MCF 10A (cell line): ENCODE measurements around the gene GPN2. TPM values are rescaled to one million over a fixed set of nuclear protein-coding genes. Genes with fewer than 3 reads are reported as not detected.
A peak's percentile ranks its signal among the peaks of the same experiment; 100 is the strongest.

Experiments
- BruUV-seq: library from RNA; stranded (reverse); fragments of 400-500 nt; replicated peaks from 2 replicates; lab custom pipeline; 2021; lab: Mats Ljungman, UMichigan
- CTCF ChIA-PET: fragments of 300-600 bp; sonication (Branson Sonifier 250); formaldehyde crosslinking; extraction: SDS; loops from one replicate; lab custom pipeline; 2021; ENCODE audit warnings: antibody characterized with exemption, inconsistent platforms; lab: Yijun Ruan, JAX
- POLR2A ChIA-PET: fragments of 300-600, 350-650 bp; sonication (Branson Sonifier 250); formaldehyde crosslinking; extraction: SDS; loops from one replicate; lab custom pipeline; 2020; ENCODE audit warnings: antibody characterized with exemption, inconsistent platforms; lab: Yijun Ruan, JAX
- DNase-seq: peaks from one replicate; pipeline ENCODE4 v3.0.0-alpha.2; 2018; ENCODE audit not compliant: unreplicated experiment
- H3K27ac Mint-ChIP-seq: one replicate; pipeline ENCODE4 v1.8.0; 2022; ENCODE audit warnings: mild to moderate bottlenecking, low read depth, mixed read lengths; ENCODE audit not compliant: unreplicated experiment
- H3K27me3 Mint-ChIP-seq: one replicate; pipeline ENCODE4 v1.8.0; 2022; ENCODE audit warnings: mixed read lengths; ENCODE audit not compliant: insufficient read depth, unreplicated experiment
- H3K36me3 Mint-ChIP-seq: one replicate; pipeline ENCODE4 v1.8.0; 2022; ENCODE audit warnings: mild to moderate bottlenecking, moderate library complexity, mixed read lengths; ENCODE audit not compliant: insufficient read depth, unreplicated experiment
- H3K4me1 Mint-ChIP-seq: one replicate; pipeline ENCODE4 v1.8.0; 2022; ENCODE audit warnings: mixed read lengths; ENCODE audit not compliant: insufficient read depth, unreplicated experiment
- H3K4me3 Mint-ChIP-seq: one replicate; pipeline ENCODE4 v1.8.0; 2022; ENCODE audit warnings: mild to moderate bottlenecking, moderate library complexity, mixed read lengths; ENCODE audit not compliant: unreplicated experiment
- H3K9me3 Mint-ChIP-seq: one replicate; pipeline ENCODE4 v1.8.0; 2022; ENCODE audit warnings: mixed read lengths; ENCODE audit not compliant: unreplicated experiment
- CTCF ChIP-seq: fragments of 200-600 bp; IDR thresholded peaks from one replicate; pipeline ENCODE4 v1.8.0; 2022; ENCODE audit warnings: antibody characterized with exemption, mild to moderate bottlenecking; ENCODE audit not compliant: unreplicated experiment
- intact Hi-C: fragments of 100-400 bp; cut with micrococcal nuclease; formaldehyde crosslinking; loops from 2 replicates; pipeline ENCODE4 v1.14.1; 2022
- total RNA-seq: library from RNA; stranded (reverse); gene quantifications from 2 replicates; pipeline ENCODE4 v1.2.3, GENCODE V29; 2022

GPN2 gene
- total RNA-seq, 1 experiment from 2014 or later: 39.7 TPM

DNA sequence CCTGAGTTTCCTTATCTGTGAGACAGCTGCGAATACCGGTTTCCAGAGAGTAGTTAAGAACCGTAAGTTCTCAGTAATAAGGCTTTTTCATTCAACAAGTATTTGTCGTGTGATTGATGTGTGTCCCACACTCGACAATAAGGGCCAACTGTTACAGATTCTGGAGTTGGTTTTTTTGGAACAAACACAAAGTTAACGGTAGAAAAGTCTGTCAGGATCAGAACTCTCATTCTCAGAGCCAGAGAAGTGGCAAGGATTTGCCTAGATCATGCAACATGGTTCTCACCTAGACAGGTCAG is 32.3 kb upstream of the GPN2 start:
- Mint-ChIP-seq H3K27me3 (no peaks in the 10 kb centered on the region), H3K9me3 (no peaks in the 10 kb centered on the region), H3K4me3 (peak overlapping the region; percentile 98), H3K36me3 (peaks cover 24% of the 10 kb centered on the region), H3K4me1 (peaks cover 17% of the 10 kb centered on the region), H3K27ac (peak overlapping the region; percentile 97)
- ChIA-PET POLR2A (interaction anchor here (0.7 to 2.6 kb wide), 10 partner anchors 8 to 303 kb away, joined by 3 to 20 read pairs (median 4); partner anchors contain the start of genes GPATCH3, GPN2, KDF1 and TRNP1), CTCF (interaction anchor here (0.6 kb wide), 1 partner anchor 132 kb away, joined by 3 read pairs; no protein-coding TSS in a partner anchor)
- BruUV-seq: TSS peak; percentile 62
- intact Hi-C loops: no loop called here
- DNase-seq: no peak
- TF ChIP-seq CTCF: no peak

GRCh38 chr1:26921540-26922430 is 31.7 kb upstream of the GPN2 start, which contains the start of gene NUDC:
TSS of gene NUDC (plus strand) at chr1:26921743. CDS start at chr1:26921849, 106 bp downstream.
- ChIA-PET POLR2A (interaction anchor here (0.6 to 2.6 kb wide), 16 partner anchors 8 to 1105 kb away, joined by 3 to 20 read pairs (median 4); partner anchors contain the start of genes GPATCH3, GPN2, KDF1 and TRNP1), CTCF (interaction anchor here (0.6 kb wide), 2 partner anchors 131 to 408 kb away, joined by 3 read pairs; no protein-coding TSS in a partner anchor)
- Mint-ChIP-seq H3K4me1 (peaks cover 17% of the 10 kb centered on the region), H3K27ac (peak within 1 kb of the TSS; percentile 97), H3K36me3 (peaks cover 19% of the 10 kb centered on the region), H3K9me3 (no peaks in the 10 kb centered on the region), H3K4me3 (peak within 1 kb of the TSS; percentile 98), H3K27me3 (no peaks in the 10 kb centered on the region)
- no peak for TF ChIP-seq CTCF
- intact Hi-C loops: loop anchor here (2.0 kb wide), 1 partner anchor 15 kb away; no protein-coding TSS in a partner anchor
- no TSS peak for BruUV-seq
- peak; percentile 97 for DNase-seq

- intact Hi-C loops: loop anchor here (2.0 kb wide), 1 partner anchor 14 kb away; no protein-coding TSS in a partner anchor
- Mint-ChIP-seq H3K27ac (peak overlapping the region; percentile 97), H3K4me1 (peaks cover 17% of the 10 kb centered on the region), H3K27me3 (no peaks in the 10 kb centered on the region), H3K9me3 (no peaks in the 10 kb centered on the region), H3K36me3 (peaks cover 13% of the 10 kb centered on the region), H3K4me3 (peak overlapping the region; percentile 98)
- POLR2A ChIA-PET: interaction anchor here (0.6 to 2.6 kb wide), 16 partner anchors 8 to 1106 kb away, joined by 3 to 20 read pairs (median 4); partner anchors contain the start of genes GPATCH3, GPN2, KDF1 and TRNP1
- DNase-seq: no peak
- CTCF ChIA-PET: interaction anchor here (0.6 to 0.7 kb wide), 2 partner anchors 16 to 407 kb away, joined by 3 to 4 read pairs; no protein-coding TSS in a partner anchor
- BruUV-seq: no TSS peak
- no peak for TF ChIP-seq CTCF
Observed at GRCh38 chr1:26921126-26921539, 31.1 kb upstream of the GPN2 start.
